ENCODE data around the gene COP1.

COP1 gene

DNA sequence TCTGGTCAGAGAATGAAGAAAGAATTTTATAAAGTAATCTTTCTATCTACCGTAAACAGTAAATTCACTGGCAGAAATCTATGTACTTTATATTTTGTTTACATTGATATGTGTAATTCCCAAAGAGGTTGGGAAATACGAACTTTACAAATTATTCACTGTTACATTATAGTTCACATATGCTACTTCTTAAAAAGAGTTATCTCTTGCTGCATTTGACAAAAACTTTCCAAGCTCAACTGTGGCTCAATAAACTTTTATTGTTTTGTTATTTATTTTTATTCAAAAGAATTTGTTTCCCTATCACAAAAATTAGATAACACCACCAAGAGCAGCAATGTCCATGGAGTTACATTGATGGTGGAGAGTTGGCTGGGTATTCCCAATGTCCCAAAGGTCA lies 262.5 kb downstream of the COP1 start:
- TF ChIP-seq, protein P1, sequence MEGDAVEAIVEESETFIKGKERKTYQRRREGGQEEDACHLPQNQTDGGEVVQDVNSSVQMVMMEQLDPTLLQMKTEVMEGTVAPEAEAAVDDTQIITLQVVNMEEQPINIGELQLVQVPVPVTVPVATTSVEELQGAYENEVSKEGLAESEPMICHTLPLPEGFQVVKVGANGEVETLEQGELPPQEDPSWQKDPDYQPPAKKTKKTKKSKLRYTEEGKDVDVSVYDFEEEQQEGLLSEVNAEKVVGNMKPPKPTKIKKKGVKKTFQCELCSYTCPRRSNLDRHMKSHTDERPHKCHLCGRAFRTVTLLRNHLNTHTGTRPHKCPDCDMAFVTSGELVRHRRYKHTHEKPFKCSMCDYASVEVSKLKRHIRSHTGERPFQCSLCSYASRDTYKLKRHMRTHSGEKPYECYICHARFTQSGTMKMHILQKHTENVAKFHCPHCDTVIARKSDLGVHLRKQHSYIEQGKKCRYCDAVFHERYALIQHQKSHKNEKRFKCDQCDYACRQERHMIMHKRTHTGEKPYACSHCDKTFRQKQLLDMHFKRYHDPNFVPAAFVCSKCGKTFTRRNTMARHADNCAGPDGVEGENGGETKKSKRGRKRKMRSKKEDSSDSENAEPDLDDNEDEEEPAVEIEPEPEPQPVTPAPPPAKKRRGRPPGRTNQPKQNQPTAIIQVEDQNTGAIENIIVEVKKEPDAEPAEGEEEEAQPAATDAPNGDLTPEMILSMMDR (IDR thresholded peaks at IDR 0.05; ENCODE audit: insufficient read depth, low read length, poor library complexity, severe bottlenecking), result no peak
- Histone ChIP-seq H3K36me3 (ENCODE audit: control insufficient read depth, insufficient read depth, low read length) (no peaks in the 10 kb centered on the region), H3K27me3 (replicated peaks; ENCODE audit: control insufficient read depth, insufficient read depth, low read length) (no peaks in the 10 kb centered on the region), H3K4me3 (replicated peaks; ENCODE audit: low read depth, low read length) (no peak overlapping the region)
- DNase-seq (ENCODE audit: extremely low read depth, insufficient read length), result no peak

DNA sequence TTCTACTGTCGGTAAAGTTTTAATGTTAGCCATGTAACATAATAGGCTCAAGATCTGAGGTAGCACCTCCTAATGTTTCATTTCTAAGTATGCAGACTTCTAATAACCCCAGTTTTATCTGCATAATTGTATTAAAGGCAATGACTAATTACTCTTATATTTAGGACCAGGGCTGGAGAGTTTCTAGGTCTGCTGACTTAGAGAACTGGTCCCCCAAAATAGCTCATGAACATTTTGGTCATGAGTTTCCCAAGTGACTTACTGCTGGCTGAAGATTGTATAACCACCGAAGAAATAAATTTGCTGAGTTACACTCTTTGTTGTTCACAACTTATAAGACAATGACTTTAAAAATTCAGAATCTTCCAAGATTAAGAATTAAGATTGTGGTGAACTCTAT lies 265.9 kb downstream of the COP1 start:
- TF ChIP-seq, protein P1 (IDR thresholded peaks at IDR 0.05; ENCODE audit: insufficient read depth, low read length, poor library complexity, severe bottlenecking), result no peak
- no peaks in the 10 kb centered on the region; the same call in 1 of the 2 replicates for H3K36me3 ChIP-seq (ENCODE audit: control insufficient read depth, insufficient read depth, low read length)
- no peak for DNase-seq (ENCODE audit: extremely low read depth, insufficient read length)

DNA sequence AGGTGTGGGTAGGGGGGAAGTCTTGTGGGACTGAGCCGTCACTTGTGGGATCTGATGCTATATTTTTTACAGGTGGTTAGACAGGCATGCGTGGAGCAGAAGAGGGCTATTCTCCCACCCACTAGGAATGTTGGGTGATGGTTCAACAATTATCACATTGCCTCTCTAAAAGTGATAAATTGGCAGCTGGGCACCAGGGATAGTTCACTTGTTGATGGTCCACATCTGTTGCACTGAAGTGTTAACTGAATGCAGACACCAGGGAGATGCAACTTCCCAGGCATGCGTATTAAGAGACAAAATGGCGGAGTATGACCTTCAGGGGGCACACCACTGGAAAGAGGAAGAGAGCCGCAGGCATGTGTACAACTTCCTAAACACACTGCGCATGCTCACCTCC lies 270.4 kb downstream of the COP1 start:
- Histone ChIP-seq H3K36me3 (ENCODE audit: control insufficient read depth, insufficient read depth, low read length) (no peaks in the 10 kb centered on the region; the same call in 1 of the 2 replicates), H3K27me3 (replicated peaks; ENCODE audit: control insufficient read depth, insufficient read depth, low read length) (no peaks in the 10 kb centered on the region), H3K4me3 (replicated peaks; ENCODE audit: low read depth, low read length) (no peak overlapping the region)
- TF ChIP-seq, protein P1 (IDR thresholded peaks at IDR 0.05; ENCODE audit: insufficient read depth, low read length, poor library complexity, severe bottlenecking), result no peak
- DNase-seq (ENCODE audit: extremely low read depth, insufficient read length), result no peak

More for the DNA sequence above, 265.9 kb downstream of the COP1 start:
- Histone ChIP-seq H3K4me3 (replicated peaks; ENCODE audit: low read depth, low read length) (no peak overlapping the region), H3K27me3 (replicated peaks; ENCODE audit: control insufficient read depth, insufficient read depth, low read length) (no peaks in the 10 kb centered on the region)

DNA sequence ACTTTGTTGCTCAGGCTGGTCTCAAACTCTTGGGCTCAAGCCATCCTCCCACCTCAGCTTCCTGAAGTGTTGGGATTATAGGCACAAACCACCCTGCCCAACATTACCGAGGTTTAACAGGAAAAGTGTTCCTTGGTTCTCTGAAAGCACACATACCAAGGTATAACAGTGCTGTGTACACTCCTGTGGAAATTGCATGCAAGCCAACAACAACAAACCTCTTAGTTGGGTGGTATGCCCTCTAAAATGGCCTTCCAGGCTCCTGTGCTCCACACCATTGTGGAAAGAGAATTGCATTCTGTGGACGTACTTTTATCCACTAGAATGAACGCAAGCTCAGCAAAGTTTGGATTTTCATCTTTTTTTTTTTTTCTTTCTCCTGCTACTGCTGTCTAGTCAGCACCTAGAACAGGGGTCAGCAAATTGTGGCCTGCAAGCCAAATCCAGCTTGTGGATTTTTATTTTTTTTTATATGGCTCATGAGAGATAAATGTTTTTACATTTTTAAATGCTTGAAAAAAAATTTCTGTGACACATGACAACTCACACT lies 271.4 kb downstream of the COP1 start:
- Histone ChIP-seq H3K36me3 (ENCODE audit: control insufficient read depth, insufficient read depth, low read length) (no peaks in the 10 kb centered on the region; the same call in 1 of the 2 replicates), H3K27me3 (replicated peaks; ENCODE audit: control insufficient read depth, insufficient read depth, low read length) (no peaks in the 10 kb centered on the region), H3K4me3 (replicated peaks; ENCODE audit: low read depth, low read length) (no peak overlapping the region)
- no peak for DNase-seq (ENCODE audit: extremely low read depth, insufficient read length)
- TF ChIP-seq, protein P1 (IDR thresholded peaks at IDR 0.05; ENCODE audit: insufficient read depth, low read length, poor library complexity, severe bottlenecking), result no peak

DNA sequence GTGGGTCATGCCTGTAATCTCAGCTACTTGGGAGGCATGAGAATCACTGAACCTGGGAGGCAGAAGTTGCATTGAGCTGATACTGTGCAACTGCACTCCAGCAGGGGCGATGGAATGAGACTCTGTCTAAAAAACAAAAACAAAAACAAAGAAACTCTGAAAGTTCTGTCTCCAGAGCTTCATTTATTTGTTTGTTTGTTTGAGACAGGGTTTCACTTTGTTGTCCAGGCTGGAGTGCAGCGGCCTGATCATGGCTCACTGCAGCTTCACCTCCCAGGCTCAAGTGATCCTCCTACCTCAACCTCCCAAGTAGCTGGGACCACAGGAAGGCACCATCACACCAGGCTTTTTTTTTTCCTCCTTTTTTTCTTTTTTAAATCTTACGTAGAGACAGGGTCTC lies 271.9 kb downstream of the COP1 start:
- TF ChIP-seq, protein P1 (IDR thresholded peaks at IDR 0.05; ENCODE audit: insufficient read depth, low read length, poor library complexity, severe bottlenecking), result no peak

DNA sequence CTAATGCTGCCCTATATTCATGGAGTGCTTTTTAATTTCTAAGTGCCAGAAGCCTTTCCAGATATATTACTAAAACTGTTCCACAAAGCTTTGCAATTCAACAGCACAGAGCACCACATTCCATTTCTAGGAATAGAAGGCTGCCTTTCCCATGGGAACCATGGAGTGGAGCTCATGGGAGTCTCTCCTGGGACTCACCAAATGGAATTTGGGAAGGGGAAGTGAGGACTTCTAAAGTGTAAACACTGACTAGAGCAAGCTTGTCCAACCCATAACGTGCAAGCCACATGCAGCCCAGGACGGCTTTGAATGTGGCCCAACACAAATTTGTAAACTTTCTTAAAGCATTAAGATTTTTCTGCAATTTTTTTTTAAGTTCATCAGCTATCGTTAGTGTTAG lies 273.3 kb downstream of the COP1 start:
- no peak overlapping the region for H3K4me3 ChIP-seq (replicated peaks; ENCODE audit: low read depth, low read length)
- DNase-seq (ENCODE audit: extremely low read depth, insufficient read length), result no peak
- TF ChIP-seq, protein P1 (IDR thresholded peaks at IDR 0.05; ENCODE audit: insufficient read depth, low read length, poor library complexity, severe bottlenecking), result no peak
- no peaks in the 10 kb centered on the region for H3K27me3 ChIP-seq (replicated peaks; ENCODE audit: control insufficient read depth, insufficient read depth, low read length)
- H3K36me3 ChIP-seq (ENCODE audit: control insufficient read depth, insufficient read depth, low read length), result no peaks in the 10 kb centered on the region; the same call in 1 of the 2 replicates

More for the DNA sequence above, 271.9 kb downstream of the COP1 start:
- Histone ChIP-seq H3K27me3 (replicated peaks; ENCODE audit: control insufficient read depth, insufficient read depth, low read length) (no peaks in the 10 kb centered on the region), H3K4me3 (replicated peaks; ENCODE audit: low read depth, low read length) (no peak overlapping the region), H3K36me3 (ENCODE audit: control insufficient read depth, insufficient read depth, low read length) (no peaks in the 10 kb centered on the region; the same call in 1 of the 2 replicates)
- DNase-seq (ENCODE audit: extremely low read depth, insufficient read length), result no peak

All from GM06990 (cell line).